22Rv1 (cell line): ENCODE results near the gene GPATCH8.
"Not testable (repeated sequence)": the region's sequence is repeated elsewhere in the genome, so short reads cannot be mapped to it uniquely, and the experiment has no call there.

Experiments used
- H3K27ac ChIP-seq: fragments of 450-650 bp; 2 replicates; pipeline ENCODE4 v1.5.1; 2017
- ZFX ChIP-seq: fragments of 450-650 bp; IDR thresholded peaks from 2 replicates; pipeline ENCODE4 v1.6.1; 2017; ENCODE audit warnings: antibody characterized with exemption, borderline replicate concordance
- TF ChIP-seq, protein P1 (sequence below): fragments of 450-650 bp; IDR thresholded peaks from 2 replicates; pipeline ENCODE4 v1.5.1; 2017; ENCODE audit warnings: mild to moderate bottlenecking

Gene GPATCH8

DNA sequence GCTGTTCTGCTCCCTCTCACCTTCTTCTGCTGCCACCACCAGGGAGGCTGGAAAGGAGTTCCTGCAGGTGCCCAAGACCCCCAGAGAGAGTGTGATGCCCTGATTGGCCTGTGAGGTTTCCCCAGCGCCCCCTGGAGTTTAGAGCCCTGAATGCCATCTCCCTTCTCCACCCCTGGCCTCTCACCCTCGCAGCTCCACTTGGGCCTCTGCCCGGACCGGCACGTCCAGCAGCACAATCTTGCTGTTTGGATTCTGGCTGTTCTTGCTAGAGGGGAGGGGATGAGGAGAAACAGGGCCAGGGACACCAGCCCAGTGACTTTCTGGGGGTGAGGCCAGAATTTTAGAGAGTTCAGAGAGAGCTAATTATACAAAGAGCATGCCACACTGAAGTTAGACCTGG is 127.1 kb downstream of the GPATCH8 start:
- TF ChIP-seq, protein P1, sequence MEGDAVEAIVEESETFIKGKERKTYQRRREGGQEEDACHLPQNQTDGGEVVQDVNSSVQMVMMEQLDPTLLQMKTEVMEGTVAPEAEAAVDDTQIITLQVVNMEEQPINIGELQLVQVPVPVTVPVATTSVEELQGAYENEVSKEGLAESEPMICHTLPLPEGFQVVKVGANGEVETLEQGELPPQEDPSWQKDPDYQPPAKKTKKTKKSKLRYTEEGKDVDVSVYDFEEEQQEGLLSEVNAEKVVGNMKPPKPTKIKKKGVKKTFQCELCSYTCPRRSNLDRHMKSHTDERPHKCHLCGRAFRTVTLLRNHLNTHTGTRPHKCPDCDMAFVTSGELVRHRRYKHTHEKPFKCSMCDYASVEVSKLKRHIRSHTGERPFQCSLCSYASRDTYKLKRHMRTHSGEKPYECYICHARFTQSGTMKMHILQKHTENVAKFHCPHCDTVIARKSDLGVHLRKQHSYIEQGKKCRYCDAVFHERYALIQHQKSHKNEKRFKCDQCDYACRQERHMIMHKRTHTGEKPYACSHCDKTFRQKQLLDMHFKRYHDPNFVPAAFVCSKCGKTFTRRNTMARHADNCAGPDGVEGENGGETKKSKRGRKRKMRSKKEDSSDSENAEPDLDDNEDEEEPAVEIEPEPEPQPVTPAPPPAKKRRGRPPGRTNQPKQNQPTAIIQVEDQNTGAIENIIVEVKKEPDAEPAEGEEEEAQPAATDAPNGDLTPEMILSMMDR, result peak; percentile 63
- no peak for TF ChIP-seq ZFX
- no peak overlapping the region for H3K27ac ChIP-seq

DNA sequence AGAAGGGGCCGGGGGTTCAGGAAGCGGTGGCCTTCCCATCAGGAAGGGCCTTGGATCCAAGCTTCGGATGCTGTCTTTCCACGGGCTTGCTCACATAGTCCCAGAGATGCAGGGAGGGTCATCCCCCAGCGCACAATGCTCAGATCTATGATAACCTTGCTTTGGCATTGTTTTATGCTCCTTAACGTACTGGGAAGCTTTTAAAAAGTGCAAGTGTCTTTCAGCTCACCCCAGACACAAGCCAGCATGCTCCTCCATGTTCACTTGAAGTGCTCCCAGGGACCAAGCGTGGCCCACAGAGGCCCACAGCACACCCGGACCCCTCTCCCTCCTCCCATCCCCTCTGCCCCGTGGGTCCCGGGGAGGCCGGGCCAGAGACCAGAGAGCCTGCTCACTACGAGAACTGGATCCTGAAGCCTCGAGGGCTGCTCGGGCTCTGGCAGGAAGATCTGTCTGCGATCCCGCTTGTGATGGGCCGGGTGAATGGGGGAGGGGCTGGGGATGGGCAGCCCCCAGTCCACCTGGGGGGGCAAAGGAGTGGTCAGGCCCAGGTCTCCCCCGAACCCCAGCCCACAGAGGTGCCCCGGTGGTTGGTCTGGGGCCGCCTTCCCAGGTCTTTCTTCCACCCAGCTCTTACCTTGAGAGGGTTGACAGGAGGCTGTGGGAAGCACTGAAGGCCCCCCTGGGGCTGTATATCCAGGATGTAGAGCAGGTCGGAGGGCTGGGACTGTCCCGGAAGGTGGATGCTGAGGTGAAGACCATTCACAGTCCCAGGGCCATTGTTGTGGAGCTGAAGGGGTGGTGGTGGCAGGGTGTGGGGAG is 127.8 kb downstream of the GPATCH8 start:
- no peak overlapping the region for H3K27ac ChIP-seq
- TF ChIP-seq, protein P1, result no peak
- no peak for TF ChIP-seq ZFX

DNA sequence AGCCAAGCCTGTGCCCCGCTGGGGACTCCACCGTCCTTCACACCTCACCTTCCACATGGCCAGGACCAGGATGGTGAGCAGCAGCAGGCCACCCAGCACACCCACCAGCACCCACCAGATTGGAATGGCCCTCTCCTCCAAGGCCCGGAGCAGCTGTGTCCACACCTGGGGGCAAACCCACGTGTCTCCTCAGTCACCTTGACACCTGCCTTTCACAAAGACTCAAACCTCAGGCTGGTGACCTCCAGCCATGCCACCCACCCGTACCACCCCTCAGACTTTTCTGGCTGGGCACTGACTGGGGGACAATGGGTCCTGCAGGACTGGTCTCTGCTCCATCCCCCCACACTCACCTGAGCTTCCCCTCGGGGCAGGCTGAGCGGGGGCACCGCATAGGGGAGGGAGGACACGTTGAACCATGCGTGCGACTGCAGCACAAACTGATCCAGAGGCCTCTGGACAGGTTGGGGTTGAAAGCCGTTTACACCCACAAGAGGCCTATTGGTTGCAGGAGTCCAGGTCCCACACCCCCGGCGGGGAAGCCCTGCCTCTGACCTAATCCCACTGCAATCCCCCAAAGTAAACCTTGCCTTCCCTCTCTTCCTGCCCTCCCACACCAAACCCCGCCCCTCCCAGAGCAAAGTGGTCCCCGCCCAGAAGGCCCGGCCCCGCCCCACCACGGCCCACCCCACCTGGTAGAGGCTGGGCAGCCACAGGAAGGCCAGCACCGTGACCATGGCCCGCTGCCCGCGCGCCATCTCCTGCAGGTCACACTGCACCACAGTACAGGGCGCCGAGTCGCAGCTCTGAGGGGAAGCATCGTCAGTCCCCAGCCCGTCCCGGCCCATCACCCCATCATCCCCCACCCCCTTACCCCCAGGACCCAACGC is 128.7 kb downstream of the GPATCH8 start:
- H3K27ac ChIP-seq, result no peak overlapping the region
- TF ChIP-seq, protein P1, result no peak
- TF ChIP-seq ZFX, result no peak

DNA sequence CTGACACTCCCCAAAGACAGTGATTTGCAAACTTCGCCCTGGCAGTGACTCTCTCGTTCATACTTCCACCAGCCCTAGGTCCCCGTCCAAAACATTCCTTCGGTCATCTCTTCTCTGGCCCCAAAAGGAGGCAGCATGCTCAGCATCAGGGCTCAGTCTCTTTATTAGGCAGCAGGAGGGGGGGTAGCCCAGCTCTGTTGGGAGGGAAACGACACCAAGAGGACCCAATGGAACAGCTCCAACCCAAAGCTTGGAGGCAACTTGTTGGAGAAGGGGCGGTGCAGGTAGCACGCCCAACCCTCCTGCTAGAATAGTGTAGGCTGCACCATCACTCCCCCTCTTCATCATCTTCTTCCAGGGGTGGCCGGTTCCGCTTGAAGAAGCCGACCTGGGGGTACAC is 131.2 kb downstream of the GPATCH8 start:
- TF ChIP-seq, protein P1, result no peak
- no peak for TF ChIP-seq ZFX
- H3K27ac ChIP-seq, result no peak overlapping the region

DNA sequence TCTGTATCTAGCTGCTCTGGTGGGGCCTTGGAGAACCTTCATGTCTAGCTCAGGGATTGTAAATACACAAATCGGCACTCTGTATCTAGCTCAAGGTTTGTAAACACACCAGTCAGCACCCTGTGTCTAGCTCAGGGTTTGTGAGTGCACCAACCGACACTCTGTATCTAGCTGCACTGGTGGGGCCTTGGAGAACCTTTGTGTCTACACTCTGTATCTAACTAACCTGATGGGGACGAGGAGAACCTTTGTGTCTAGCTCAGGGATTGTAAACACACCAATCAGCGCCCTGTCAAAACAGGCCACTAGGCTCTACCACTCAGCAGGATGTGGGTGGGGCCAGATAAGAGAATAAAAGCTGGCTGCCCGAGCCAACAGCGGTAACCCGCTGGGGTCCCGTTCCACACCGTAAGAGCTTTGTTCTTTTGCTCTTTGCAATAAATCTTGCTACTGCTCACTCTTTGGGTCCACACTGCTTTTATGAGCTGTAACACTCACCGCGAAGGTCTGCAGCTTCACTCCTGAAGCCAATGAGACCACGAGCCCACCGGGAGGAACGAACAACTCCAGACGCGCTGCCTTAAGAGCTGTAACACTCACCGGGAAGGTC is 133.7 kb downstream of the GPATCH8 start:
- H3K27ac ChIP-seq, result not testable (repeated sequence)

DNA sequence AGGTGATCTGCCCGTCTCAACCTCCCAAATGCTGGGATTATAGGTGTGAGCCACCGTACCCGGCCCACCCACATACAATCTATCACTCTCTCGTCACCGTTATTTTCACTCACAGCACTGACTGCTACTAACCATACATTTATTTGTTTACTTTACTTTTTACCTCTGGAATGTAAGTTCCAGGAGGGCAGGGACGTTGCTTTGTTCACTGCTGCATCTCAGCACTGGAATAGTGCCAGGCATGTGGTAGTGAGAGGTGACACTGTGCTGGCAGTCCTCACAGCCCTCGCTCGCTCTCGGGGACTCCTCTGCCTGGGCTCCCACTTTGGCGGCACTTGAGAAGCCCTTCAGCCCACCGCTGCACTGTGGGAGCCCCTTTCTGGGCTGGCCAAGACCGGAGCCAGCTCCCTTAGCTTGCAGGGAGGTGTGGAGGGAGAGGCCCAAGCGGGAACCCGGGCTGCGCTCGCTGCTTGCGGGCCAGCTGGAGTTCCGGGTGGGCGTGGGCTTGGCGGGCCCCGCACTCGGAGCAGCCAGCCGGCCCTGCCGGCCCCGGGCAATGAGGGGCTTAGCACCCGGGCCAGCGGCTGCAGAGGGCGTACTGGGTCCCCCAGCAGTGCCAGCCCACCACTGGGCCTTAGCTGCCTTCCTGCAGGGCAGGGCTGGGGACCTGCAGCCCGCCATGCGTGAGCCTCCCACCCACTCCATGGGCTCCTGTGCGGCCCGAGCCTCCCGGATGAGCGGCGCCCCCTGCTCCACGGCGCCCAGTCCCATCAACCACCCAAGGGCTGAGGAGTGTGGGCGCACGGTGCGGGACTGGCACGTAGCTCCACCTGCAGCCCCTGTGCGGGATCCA is 134.6 kb downstream of the GPATCH8 start:
- H3K27ac ChIP-seq, result not testable (repeated sequence)

DNA sequence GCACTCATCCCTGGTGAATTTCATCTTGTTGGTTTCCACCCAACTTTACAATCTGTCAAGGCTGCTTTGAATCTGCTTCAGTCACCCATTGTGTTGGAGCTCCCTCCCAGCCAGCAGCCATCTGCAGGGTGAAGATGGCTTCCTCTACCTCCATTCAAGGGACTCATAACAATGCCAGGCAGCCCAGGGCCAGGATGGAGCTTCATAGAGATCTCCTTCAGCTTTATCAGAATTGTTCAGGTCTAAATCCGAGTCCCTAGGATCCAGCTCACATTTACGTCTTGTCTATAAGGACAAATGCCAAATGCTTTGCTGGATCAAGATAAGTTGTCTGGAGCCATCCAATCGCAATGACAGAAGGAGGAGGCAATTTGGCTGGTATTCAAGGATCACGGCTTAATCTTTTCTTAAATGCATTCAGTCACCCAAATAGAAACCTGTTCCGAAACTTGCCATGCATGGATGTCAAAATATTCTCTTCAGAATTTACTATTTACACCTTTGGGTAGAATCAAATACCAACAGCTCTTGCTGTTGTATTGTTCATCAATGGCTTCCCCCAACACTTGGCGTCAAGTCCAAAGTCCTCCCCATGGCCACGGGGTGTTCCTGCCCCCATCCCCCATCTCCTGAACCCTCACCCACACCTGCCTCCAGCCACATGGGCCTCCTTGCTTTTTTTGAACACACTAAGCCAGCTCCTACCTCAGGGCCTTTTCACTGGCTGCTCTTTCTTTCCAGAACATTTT is 135.8 kb downstream of the GPATCH8 start:
- no peak for TF ChIP-seq ZFX
- TF ChIP-seq, protein P1, result no peak
- H3K27ac ChIP-seq, result 0 out of 2 replicates have a peak overlapping the region, but pooled peaks have one; percentile 12

DNA sequence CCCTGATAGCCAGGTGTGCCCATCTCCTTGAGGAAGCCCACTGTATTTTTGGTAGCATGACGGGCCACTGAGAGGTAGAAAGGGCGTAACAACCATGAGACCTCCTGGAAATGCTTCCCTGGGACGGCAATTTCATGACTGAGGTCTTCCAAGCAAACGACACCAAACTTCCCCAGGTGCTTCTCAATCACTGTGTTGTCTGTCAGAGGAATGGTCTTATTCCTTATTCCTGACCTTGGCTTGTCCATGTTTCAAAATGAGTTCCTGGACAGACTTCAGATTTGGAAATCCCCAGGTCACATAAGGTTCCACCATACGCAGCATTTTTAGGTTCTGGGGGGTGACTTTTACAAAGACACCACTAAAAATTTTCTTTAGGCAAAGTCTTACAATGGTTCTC is 138.2 kb downstream of the GPATCH8 start:
- H3K27ac ChIP-seq, result not testable (repeated sequence)
